NCI-H524 treated with DMSO at 0.1 percent for 48 hours (cell line): Measurements from ENCODE around the gene MCM3AP.

ENCODE experiments used
- DNase-seq: peaks from one replicate; lab custom pipeline; 2025; lab: John Stamatoyannopoulos, UW

Gene MCM3AP

DNA sequence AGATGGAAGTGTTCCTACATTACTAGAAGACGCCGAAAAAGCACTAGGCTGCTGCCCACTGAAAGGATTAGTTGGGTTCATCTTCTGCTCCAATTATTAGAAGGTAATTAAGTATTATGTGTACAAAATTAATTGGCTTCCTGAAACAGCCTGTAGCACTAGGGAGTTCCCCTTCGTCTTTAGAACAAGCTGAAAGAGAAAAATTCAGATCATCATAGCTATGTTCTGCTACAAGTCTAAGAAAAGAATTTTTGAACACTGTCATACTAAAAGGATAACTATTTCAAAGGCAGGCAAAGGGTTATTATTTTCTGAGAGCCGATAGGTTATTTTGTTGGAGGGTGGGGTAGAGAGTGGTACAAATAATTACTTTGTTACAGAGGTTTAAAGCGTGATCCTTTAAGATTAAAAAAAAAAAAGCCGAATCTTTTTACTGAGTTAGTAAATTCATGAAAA lies at the start of gene MCM3AP:
MCM3AP (minus strand) TSS at position 406 of the 456 bp plus-strand sequence; CDS start at position 81, 325 bp downstream.
- DNase-seq = no peak

DNA sequence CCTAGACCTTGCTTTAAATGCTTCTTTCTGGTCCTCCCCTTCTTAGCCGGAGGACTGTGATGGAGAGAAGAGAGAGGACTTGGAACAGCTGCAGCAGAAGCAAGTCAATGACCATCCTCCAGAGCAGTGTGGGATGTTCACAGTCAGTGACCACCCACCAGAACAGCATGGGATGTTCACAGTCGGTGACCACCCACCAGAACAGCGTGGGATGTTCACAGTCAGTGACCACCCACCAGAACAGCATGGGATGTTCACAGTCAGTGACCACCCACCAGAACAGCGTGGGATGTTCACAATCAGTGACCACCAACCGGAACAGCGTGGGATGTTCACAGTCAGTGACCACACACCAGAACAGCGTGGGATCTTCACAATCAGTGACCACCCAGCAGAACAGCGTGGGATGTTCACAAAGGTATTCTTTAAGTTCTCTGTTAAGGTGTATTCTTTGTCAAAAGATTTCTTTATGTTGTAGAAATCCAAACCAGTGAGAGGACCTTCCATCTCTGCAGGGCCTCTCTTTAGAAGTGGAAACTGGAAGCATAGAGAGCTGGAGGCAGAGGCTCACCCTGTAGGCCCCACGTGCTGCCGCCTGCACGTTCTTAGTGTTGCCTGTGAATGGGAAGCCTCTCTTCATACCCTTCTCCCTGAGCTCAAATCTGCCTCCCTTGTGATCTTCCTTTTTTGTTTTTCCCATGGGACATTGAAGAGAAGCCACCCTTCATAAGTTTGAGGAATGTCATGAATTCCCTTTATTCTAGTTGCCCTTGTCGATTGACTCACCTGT lies 49.1 kb upstream of the MCM3AP start:
- no peak for DNase-seq

DNA sequence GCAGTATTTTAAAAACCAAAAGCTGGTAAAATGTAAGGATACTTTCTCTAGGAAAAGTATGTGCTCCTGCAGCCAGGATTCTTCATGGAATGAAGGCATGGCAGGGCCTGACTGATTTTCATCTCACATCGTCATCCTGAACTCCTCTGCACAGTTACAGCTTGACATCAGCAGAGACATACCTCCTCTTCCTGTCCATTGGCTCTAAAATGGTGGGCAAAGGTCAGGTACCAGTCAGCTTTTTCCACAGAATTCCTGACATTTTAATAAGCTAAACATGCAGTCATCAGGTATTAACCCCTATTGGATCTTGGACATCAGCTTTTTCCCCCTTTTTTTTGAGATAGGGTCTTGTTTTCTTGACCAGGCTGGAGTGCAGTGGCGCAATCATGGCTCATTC lies 44.4 kb upstream of the MCM3AP start:
- no peak for DNase-seq

DNA sequence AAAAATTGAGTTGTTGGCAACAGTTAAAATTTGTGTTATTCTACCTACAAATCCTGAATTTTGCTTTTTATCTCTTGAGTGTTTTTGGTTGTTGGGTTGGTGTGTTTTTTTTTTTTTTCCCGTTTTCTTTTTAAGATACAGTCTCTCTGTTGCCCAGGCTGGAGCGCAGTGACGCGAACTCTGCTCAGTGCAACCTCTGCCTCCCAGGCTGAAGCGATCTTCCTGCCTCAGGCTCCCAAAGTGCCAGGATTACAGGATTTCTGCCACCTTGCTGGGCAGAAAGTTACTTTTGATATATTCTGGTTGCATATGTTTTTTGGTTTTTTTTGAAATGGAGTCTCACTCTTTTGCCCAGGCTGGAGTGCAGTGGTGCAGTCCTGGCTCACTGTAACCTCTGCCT lies 42.7 kb upstream of the MCM3AP start:
- DNase-seq = no peak

DNA sequence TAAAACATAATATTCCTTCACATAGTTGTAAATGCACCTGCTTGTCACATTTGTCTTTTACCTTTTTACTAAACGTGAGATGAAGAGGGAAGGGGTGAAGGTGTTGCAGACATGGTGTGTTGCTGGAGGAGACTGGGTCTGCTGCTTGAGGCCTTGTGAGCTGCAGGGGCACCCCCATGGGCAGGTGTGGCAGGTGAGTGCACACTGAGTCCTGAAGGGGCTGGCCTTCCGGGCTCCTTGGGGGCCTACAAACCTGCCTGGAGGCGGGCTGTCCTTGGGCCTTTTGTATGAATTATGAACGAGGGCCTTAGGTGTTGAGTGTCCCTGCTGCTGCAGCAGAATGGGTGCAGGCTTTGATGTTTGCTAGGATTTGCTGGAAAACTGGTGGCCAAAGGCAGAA lies 42.3 kb upstream of the MCM3AP start:
- DNase-seq = no peak

DNA sequence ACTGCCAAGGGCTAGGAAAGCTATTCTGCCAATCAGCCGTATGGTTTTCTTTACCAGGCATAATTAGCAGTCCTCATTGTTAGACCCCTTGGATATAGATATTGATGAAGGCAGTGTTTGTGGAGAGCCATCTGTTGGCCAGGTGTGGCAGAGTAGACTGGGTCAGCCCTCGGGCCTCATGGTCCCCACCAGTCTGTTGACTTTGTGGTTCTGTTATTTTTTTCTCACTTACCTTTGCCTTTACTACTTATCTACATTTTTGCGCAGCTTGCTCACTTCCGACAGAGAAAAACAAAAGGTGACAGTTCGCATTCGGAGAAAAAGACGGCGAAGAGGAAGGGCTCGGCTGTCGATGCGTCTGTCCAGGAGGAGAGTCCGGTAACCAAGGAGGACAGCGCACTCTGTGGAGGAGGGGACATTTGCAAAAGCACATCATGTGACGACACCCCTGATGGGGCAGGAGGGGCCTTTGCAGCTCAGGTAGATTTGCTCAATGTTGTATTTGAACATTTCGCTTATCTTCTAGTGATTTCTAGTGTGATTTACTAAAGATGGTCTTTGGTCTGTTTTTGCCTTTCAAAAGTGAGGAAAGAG lies 40.8 kb upstream of the MCM3AP start:
- no peak for DNase-seq

DNA sequence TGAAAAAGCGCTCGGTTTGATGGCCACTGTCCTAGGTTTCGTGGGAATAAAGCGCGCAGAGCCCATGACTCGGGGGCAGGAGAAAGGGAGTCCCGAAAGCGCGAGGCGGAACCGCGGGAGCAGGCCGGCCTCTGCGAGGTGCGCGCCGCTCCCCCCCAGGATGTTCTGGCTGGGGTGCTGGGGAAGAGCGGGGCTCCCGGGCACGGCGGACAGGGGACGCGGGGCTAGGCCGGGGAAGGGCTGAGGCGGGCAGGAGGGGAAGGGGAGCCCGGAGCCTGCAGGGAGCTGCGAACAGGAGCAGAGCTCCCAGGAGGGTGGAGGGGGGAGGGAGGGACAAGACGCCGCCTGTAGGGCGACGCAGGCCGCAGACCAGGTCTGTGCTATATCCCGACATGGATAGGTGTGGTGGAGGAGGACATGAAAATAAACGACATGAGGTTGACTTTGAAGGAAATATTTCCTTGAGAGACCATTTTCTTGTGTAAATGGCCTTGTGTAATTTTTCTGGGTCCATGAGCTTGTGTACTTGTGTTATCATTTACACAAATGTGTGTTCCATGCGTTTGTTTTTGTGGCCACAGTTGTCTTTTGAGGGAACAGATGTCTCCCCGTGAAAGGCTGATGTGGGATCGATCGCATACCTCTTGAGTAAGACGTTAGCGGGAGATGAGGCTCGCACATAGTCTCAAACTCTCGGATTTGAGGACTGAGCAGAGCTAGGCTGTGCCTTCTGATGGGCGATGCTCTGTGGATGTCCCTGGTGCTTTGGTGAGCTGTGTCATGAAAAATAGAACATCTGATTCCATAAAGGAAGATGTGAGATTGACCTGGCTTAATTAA lies 39.9 kb upstream of the MCM3AP start:
- no peak for DNase-seq

DNA sequence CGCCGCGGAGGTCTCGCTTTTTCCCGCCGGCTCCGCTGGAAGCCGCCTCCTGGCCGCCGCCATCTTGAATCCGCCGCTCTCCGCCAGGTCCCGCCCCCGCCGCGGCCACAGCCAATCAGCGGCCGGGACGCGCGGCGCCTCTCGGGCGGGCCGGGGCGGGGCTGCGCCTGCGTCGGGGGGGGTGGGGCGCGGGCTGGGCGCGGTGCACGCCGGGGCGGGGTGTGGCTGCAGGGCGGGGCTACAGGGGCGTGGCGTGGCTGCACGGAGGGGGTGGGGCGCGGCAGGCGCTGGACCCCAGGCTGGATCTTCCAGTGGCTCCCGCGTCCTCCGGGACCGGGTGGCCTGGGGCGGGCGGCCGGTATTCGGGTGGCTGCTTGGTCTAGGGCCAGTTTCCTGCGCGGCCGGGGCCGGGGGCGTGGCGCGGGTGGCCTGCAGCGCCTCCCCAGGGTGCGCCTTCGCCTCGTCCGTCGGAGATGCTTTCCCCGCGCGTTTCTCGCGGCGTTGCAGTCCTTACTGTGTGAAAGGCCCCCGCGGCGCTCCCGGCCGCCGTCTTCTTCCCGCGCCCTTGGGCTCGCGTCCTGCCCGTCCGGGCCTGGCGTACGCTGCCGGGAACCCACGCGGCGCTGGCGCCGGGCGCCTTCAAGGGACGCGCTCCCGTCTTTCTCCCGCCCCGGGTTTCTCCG lies 39.1 kb upstream of the MCM3AP start:
- peak; percentile 18 for DNase-seq

DNA sequence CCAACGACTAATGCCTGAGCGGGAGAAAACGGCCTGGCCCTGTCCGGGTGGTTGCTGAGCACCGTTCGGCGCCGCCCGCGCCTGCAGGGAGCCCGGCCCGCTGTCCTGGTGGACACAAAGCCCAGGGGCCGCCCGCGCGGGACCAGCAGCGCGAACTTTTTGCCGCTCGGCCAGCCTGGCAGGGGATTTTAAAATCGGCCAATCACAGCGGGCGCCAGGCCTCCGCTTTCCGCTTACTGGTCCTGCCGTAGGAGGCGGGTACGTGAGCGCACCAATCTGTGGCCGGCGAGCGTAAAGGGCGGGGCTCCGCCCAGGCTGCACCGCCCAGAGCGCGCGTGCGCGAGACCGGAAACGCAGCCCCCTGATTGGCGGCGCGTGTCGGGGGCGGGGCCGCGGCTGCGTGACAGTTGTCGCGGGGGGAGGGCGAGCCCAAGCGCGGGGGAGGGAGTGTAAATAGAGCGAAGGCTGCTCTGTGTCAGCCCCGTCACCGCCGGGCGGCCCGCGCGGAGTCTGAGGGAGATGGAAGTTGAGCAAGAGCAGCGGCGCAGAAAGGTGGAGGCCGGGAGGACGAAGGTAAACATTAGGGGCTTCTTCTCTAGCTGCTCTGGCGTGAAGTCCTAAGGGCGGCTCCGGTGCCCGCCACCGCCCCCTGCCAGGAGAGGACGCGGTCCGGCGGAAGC lies 38.4 kb upstream of the MCM3AP start, which contains the start of the genes C21orf58 and PCNT:
C21orf58 (minus strand) TSS at position 161 of the 680 bp plus-strand sequence. CDS start 1,132 bp downstream, outside the sequence.
PCNT (plus strand) TSS at position 447 of the 680 bp plus-strand sequence; CDS start at position 520, 73 bp downstream.
- DNase-seq = peak; percentile 87

DNA sequence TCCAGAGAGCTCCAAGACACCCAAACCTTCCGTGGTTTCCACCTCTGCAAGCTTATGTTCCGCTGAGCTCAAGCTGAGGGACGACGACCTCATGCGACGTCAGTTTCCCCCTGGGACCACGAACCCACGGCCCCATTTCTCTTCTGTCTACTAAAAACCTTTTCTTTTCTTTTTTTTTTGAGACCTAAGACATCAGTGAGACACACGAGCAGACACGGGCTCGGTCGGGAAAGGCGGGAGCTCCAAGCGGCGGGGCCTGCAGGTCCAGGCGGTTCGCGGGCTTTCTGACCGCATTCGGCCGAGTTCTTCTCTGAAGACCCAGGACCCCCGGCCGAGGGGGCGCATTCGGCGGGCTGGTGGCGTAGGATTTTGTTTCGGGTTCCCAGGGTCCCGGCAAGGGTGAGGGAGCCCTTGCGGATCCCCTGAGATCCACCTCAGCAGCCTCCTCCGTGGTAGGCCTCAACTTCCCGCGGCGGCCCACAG lies 37.9 kb upstream of the MCM3AP start:
- DNase-seq = no peak

DNA sequence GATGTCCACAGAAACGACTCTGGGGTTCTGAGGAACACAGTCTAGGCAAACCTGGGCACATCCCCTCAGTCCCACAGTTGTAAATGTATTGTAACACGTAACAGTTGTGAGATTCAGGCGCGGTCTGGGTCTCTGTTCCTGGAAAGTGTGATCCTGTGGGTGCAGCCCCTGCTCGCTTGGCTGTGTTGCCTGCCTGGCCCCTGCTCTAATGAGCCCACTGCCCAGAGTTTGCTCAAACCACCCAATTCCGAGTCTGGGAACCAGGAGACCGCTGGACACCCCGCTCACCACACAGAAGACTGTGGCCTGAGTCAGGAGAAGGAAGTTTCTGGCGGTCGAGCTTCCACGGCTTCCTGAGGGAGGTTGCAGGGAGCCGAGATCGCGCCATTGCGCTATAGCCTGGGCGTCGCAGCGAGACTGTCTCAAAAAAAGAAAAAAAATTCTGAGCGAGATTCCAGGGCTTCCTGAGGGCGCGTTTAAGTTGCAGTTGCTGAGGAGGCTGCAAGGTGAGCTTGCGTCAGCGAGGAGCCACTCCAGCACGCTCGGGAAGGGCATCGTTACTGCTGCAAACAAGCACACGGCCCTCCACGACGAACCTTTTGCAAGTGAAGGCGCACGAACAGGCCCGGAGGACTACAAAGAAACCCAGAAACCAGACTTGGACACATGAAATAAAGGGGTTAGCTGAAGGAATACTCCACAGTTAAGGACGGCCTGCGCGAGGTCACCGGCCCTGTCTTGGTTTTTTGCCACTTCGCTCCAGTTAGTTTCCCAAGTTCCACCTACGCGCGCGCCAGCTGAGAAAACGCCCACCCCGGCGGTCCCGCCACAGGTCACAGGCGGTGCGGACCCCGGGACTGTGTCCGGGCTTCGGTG lies 37.2 kb upstream of the MCM3AP start:
- no peak for DNase-seq

DNA sequence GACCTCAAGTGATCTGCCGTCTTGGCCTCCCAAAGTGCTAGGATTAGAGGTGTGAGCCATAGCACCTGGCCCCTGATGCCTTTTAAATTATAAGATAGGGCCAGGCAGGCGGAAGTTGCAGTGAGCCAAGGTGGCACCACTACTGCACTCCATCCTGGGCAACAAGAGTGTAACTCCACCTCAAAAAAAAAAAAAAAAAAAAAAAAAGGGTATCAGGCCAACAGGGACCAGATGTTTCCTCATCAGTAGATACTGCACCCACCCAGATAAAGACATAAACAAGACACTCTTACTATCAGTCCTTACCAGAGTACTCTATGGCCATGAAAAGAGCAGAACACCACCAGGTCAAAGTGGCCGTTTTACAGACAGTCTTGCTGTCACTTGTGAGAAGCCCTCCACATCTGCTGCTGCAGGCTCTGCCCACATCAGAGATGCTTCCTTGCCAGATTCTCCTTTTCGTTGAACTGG lies 35.0 kb upstream of the MCM3AP start:
- DNase-seq = no peak

DNA sequence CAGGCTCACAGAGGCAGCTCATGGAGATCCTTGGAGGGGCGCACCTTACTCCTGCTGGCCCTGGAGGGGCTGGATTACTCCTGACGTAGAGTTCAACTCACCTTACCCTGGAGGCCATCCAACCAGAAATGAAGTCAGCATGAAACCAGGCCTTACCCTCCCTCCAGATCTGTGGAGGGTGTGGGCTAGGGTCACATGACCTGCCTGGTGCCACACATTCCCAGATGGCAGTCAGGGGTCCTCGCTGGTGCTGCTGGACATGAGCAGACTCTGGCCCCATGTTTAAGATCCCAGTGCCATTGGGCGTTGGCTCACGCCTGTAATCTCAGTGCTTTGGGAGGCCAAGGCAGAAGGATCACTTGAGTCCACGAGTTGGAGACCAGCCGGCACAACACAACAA lies 33.8 kb upstream of the MCM3AP start:
- DNase-seq = no peak

DNA sequence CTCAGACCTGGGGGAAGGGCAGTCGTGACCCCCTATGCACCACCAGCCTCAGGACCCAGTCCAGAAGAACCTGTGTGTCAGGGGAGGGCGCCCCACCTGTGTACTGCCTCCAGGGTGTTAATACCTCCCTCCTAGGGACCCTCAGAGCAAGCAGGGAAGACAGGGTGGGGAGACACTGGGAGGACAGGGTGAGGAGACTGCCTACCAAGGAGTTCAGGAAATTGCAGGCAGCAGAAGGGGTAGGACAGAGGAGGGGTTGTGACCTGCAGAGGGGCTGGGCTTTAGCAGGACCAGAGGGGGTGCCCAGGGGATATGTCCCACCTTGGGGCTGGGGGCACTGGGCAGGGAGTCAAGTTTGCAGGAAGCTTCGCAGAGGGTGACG lies 33.0 kb upstream of the MCM3AP start:
- no peak for DNase-seq

DNA sequence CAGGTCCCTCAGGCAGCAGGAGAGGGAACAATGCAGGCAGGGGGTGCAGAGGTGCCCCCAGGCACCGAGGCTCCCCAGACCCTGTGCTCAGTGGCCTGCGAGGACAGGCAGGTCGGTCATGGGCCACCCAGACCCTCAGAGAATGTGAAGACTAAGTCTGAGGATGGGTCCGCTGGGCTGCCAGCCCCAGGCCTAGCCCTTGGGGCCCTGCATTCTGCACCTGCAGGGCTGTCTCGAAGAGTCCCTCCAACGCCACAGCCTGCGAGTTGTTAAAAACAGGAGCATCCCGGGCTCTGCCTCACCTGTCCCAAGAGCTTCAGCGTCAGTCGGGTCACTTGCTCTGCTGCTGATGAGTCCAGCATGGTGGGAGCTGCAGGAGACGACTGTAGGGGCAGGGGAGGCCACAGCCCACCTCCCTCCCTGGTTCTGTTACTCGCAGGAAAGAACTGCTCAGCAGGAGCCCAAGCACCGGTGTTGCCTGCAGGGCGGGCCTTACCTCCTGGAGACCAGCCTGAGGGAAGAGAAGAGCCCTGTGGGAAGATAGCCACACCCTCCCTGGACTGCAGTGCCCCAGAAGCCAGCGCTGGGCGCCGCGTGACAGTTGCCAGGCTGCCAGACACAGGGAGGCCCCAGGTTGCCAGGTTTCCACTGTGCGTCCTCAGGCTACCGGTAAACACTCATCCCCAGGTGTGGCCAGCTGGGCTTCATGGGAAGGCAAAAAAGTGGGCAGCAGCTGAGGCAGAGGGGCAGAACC lies 32.5 kb upstream of the MCM3AP start:
- no peak for DNase-seq

DNA sequence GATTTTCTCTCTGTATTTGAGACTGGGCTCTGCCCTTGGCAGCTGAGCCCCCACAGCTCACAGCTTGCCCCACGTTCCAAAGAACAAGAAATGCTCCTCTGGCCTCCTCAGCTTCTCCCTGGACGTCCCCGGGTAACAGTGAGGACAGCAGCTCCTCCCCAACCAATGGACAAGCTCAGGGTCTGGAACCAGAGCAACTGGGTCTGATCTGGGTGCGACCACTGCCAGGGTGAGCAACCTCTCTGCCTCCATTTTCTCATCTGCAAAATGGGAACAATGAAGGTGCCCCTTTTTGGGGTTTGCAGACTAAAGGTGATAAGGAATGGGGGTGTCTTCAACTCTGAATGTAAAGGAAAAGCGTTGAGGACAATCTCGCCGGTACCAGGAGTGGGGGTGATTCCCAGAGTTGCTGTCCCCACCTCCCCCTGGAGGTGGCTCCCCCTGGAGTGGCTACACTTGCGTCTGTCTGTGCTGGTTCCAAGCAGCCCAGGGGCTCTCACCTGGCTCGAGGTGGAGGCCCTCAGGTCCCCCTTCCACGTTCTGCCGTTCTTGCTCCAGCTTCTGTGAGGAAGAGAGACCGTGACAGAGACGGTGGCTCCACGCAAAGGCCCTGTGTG lies 31.4 kb upstream of the MCM3AP start:
- DNase-seq = no peak

DNA sequence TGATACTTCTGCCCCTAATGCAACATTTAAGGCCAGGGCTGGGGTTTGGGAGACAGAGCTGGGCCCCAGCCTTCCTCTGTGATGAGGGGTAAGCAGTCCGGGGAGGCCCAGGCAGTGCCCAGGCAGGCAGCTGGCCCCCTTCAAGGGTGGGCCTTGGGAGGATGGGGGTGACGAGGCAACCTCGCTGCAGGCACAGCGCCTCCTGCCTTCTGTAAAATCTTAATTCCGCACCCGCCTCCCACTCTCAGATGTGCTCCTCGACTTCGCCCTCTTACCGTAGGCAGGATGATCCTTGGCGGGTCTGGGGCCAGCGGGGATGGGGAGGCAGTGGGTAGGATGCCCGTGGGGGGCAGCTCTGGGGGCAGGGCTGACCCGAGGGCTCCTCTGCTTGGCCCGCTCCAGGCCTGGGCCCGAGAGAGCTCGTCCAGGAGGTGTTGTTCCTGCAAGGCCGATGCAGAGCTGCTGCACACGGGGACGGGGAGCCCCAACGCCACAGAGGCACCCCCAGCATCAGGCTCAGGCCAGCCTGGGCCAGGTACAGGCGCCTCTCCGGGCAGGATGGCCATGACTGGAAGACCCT lies 29.1 kb upstream of the MCM3AP start:
- no peak for DNase-seq

DNA sequence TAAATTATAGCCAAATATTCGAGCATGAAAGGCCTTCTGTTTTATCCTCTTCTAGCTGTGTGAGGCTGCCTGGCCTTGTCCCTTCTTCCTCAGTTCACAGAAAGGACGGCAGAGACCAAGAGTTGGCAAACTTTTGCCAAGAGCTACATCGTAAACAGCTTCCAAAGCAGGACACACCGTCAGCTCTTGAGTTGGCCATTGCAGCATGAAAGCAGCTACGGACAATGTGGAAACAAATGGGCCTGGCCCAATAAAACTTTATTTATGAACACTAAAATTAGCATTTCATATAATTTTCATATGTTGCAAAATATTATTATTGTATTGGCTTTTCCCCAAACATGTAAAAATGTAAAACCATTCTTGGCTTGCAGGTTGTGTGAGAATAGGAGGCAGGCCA lies 27.5 kb upstream of the MCM3AP start:
- DNase-seq = no peak
